Measurements from ENCODE around the gene KLF18.

DNA sequence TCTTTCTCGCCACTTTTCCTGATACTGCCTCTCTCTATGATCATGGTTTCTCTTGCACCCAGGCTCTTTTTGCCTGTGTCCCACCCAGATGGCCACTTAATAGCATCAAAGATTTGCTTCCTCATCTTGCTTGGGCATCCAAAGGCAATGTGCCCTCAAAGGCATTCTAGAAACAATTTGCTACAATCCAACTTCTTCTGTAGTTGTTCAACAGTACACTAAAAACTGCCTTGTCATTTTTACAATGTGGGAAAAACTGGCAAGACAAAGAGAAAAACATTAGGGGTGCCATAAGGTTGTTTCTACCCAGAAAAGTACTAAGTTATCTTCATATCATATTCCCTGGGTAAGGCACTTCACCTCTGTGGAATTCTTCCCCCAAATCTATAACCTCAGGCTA is 16.5 kb upstream of the KLF18 start:
- TF ChIP-seq, protein P1, sequence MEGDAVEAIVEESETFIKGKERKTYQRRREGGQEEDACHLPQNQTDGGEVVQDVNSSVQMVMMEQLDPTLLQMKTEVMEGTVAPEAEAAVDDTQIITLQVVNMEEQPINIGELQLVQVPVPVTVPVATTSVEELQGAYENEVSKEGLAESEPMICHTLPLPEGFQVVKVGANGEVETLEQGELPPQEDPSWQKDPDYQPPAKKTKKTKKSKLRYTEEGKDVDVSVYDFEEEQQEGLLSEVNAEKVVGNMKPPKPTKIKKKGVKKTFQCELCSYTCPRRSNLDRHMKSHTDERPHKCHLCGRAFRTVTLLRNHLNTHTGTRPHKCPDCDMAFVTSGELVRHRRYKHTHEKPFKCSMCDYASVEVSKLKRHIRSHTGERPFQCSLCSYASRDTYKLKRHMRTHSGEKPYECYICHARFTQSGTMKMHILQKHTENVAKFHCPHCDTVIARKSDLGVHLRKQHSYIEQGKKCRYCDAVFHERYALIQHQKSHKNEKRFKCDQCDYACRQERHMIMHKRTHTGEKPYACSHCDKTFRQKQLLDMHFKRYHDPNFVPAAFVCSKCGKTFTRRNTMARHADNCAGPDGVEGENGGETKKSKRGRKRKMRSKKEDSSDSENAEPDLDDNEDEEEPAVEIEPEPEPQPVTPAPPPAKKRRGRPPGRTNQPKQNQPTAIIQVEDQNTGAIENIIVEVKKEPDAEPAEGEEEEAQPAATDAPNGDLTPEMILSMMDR (IDR thresholded peaks at IDR 0.05; ENCODE audit: extremely low read depth in 1 of 2, insufficient read depth in 1 of 2, low read depth in 1 of 2, low read length in 2 of 2) = no peak
- no peak for TF ChIP-seq POLR2A (IDR thresholded peaks at IDR 0.05; ENCODE audit: low read depth, low read length)
- TF ChIP-seq EZH2 (IDR thresholded peaks at IDR 0.05; ENCODE audit: borderline replicate concordance, low read depth, low read length, severe bottlenecking) = no peak
- TF ChIP-seq, protein P2, sequence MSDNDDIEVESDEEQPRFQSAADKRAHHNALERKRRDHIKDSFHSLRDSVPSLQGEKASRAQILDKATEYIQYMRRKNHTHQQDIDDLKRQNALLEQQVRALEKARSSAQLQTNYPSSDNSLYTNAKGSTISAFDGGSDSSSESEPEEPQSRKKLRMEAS (IDR thresholded peaks at IDR 0.05; ENCODE audit: insufficient read depth, insufficient read length) = no peak
- no peak for TF ChIP-seq JUN (IDR thresholded peaks at IDR 0.05; ENCODE audit: borderline replicate concordance, insufficient read depth, insufficient read length, low read depth)
- TF ChIP-seq POLR2AphosphoS5 (IDR thresholded peaks at IDR 0.05; ENCODE audit: insufficient read depth, low read depth, low read length) = no peak

Data from endothelial cell of umbilical vein (primary cell).